GM23338 (cell line): ENCODE data around the gene GNMT. TPM values are rescaled to one million over a fixed set of nuclear protein-coding genes. Genes with fewer than 3 reads are reported as not detected.

Experiments
- ATAC-seq: fragments of 200-7000 bp; cut with Tn5 transposase; 3 replicates; pipeline ENCODE4 v1.9.1; 2020
- DNase-seq: peaks from one replicate; pipeline ENCODE4 v3.0.0-alpha.2; 2015; ENCODE audit warnings: low spot score
- H2AFZ ChIP-seq: fragments of 200-600 bp; sonication (generic); 2 replicates; pipeline ENCODE4 v1.8.0; 2016; ENCODE audit warnings: antibody characterized with exemption, mild to moderate bottlenecking, moderate library complexity
- H3F3A ChIP-seq: fragments of 200-600 bp; sonication (generic); replicated peaks from 2 replicates; pipeline ENCODE4 v1.8.0; 2017; ENCODE audit warnings: antibody characterized with exemption, mixed run types, low read depth
- H3K27ac ChIP-seq: fragments of 200-600 bp; sonication (generic); 2 replicates; pipeline ENCODE4 v1.6.1; 2016; ENCODE audit warnings: low read depth
- H3K27me3 ChIP-seq: fragments of 200-600 bp; sonication (generic); 2 replicates; pipeline ENCODE4 v1.8.0; 2016; ENCODE audit warnings: mild to moderate bottlenecking, mixed run types, moderate library complexity; ENCODE audit not compliant: insufficient read depth
- H3K36me3 ChIP-seq: fragments of 200-600 bp; sonication (generic); 2 replicates; pipeline ENCODE4 v1.8.0; 2016; ENCODE audit warnings: mild to moderate bottlenecking; ENCODE audit not compliant: insufficient read depth
- H3K4me1 ChIP-seq: fragments of 200-600 bp; sonication (generic); 2 replicates; pipeline ENCODE4 v1.8.0; 2016; ENCODE audit warnings: mild to moderate bottlenecking, moderate library complexity; ENCODE audit not compliant: insufficient read depth
- H3K4me2 ChIP-seq: fragments of 200-600 bp; sonication (generic); 2 replicates; pipeline ENCODE4 v1.7.1; 2017; ENCODE audit warnings: mixed run types
- H3K4me3 ChIP-seq: fragments of 200-600 bp; sonication (generic); 2 replicates; pipeline ENCODE4 v1.6.1; 2016; ENCODE audit warnings: mixed run types
- H3K79me2 ChIP-seq: fragments of 200-600 bp; sonication (generic); replicated peaks from 2 replicates; pipeline ENCODE4 v1.8.0; 2017; ENCODE audit warnings: mild to moderate bottlenecking; ENCODE audit not compliant: insufficient read depth
- H3K9me2 ChIP-seq: fragments of 200-600 bp; sonication (generic); 2 replicates; pipeline ENCODE4 v1.8.0; 2017; ENCODE audit not compliant: insufficient read depth
- H4K20me1 ChIP-seq: fragments of 200-600 bp; sonication (generic); replicated peaks from 2 replicates; pipeline ENCODE4 v1.8.0; 2017; ENCODE audit warnings: mild to moderate bottlenecking; ENCODE audit not compliant: insufficient read depth
- H3K27ac Mint-ChIP-seq: 2 replicates; pipeline ENCODE4 v1.8.0; 2020; ENCODE audit warnings: inconsistent platforms, mild to moderate bottlenecking, moderate library complexity, mixed read lengths
- H3K27me3 Mint-ChIP-seq: 3 replicates; pipeline ENCODE4 v1.8.0; 2022; ENCODE audit warnings: low read depth, mild to moderate bottlenecking, moderate library complexity, mixed read lengths, inconsistent platforms; ENCODE audit not compliant: insufficient read depth, poor library complexity
- H3K36me3 Mint-ChIP-seq: 3 replicates; pipeline ENCODE4 v1.8.0; 2021; ENCODE audit warnings: low read depth, mild to moderate bottlenecking, inconsistent platforms, moderate library complexity, mixed read lengths
- H3K4me1 Mint-ChIP-seq: 3 replicates; pipeline ENCODE4 v1.8.0; 2020; ENCODE audit warnings: mild to moderate bottlenecking, inconsistent platforms, mixed read lengths
- H3K4me3 Mint-ChIP-seq: 3 replicates; pipeline ENCODE4 v1.8.0; 2021; ENCODE audit warnings: moderate library complexity, mild to moderate bottlenecking, inconsistent platforms, mixed read lengths
- H3K9me3 Mint-ChIP-seq: 3 replicates; pipeline ENCODE4 v1.8.0; 2020; ENCODE audit warnings: moderate library complexity, mild to moderate bottlenecking, inconsistent platforms, mixed read lengths
- CREB1 ChIP-seq: fragments of 250-450 bp; sonication (Bioruptor Pico); IDR thresholded peaks from 2 replicates; pipeline ENCODE4 v1.5.0; 2020; ENCODE audit warnings: low read depth, mild to moderate bottlenecking, moderate library complexity
- CTCF ChIP-seq, 2 experiments: fragments of 200-600 bp in 1 of 2; sonication (generic) in 1 of 2; conservative IDR thresholded peaks; 2 replicates each; pipeline versions ENCODE4 v1.5.1 to v1.6.1; 2016 to 2017; ENCODE audit warnings: antibody characterized with exemption in 2 of 2, low read depth in 2 of 2, mild to moderate bottlenecking in 2 of 2, moderate library complexity in 1 of 2
- EZH2 ChIP-seq: fragments of 200-600 bp; sonication (generic); IDR thresholded peaks from one replicate; pipeline ENCODE4 v1.8.0; 2017; ENCODE audit warnings: antibody characterized with exemption, mild to moderate bottlenecking, low read depth; ENCODE audit not compliant: unreplicated experiment
- NANOG ChIP-seq: IDR thresholded peaks from 2 replicates; pipeline ENCODE4 v1.6.1; 2016; ENCODE audit warnings: antibody characterized with exemption, borderline replicate concordance
- STAT1 ChIP-seq: IDR thresholded peaks from one replicate; pipeline ENCODE4 v1.6.1; 2016; ENCODE audit warnings: antibody characterized with exemption; ENCODE audit not compliant: unreplicated experiment
- ZNF462 ChIP-seq: fragments of 250-450 bp; sonication (Bioruptor Pico); IDR thresholded peaks from 2 replicates; pipeline ENCODE4 v1.5.0; 2020; ENCODE audit warnings: mild to moderate bottlenecking, moderate library complexity
- polyA plus RNA-seq: library from polyadenylated mRNA; unstranded; fragments of >200 nt; fragmentation: Nextera tagmentation; extraction: Ambion mirVana; gene quantifications from 2 replicates; pipeline ENCODE4 v1.2.1, GENCODE V29; 2016
- total RNA-seq: library from RNA; depleted of rRNA; stranded (reverse); fragments of >200 nt; shearing (Covaris generic); gene quantifications from 2 replicates; pipeline ENCODE4 v1.2.3, GENCODE V29; 2014

Gene GNMT
- total and polyA plus RNA-seq, 2 experiments from 2014 or later, result 0.52 TPM; not detected in 1

- peaks cover 30% of the 10 kb centered on the region for H3K27me3 Mint-ChIP-seq
- H3K4me3 ChIP-seq, result no peak overlapping the region
- H3K4me2 ChIP-seq, result no peak overlapping the region
- no peak overlapping the region for H3K27ac ChIP-seq
- peak; percentile 67 for ATAC-seq
- no peaks in the 10 kb centered on the region for H3K9me3 Mint-ChIP-seq
- no peak overlapping the region for H3K27ac Mint-ChIP-seq
- H3K4me1 Mint-ChIP-seq, result peaks cover 10% of the 10 kb centered on the region; the same call in 2 of the 3 replicates
- H3K9me2 ChIP-seq, result no peaks in the 10 kb centered on the region
- no peaks in the 10 kb centered on the region; the same call in 1 of the 2 replicates for H3K36me3 ChIP-seq
- TF ChIP-seq CTCF (conservative IDR thresholded peaks at IDR 0.05; ENCODE audit: low read depth in 2 of 2), result peak; percentile 52 to 79
- no peak for TF ChIP-seq STAT1
- H2AFZ ChIP-seq, result no peak overlapping the region
- H3K4me3 Mint-ChIP-seq, result no peak overlapping the region
- peaks cover 3% of the 10 kb centered on the region; the same call in 2 of the 3 replicates for H3K36me3 Mint-ChIP-seq
- H3K4me1 ChIP-seq, result peaks cover 7% of the 10 kb centered on the region; the same call in 1 of the 2 replicates
- DNase-seq, result peak; percentile 96
- peaks cover 17% of the 10 kb centered on the region; the same call in 1 of the 2 replicates for H3F3A ChIP-seq
- no peaks in the 10 kb centered on the region for H4K20me1 ChIP-seq
- peaks cover 21% of the 10 kb centered on the region for H3K27me3 ChIP-seq
- no peaks in the 10 kb centered on the region for H3K79me2 ChIP-seq
Observed at GRCh38 chr6:42963855-42964605, 3.5 kb downstream of the GNMT start.

GRCh38 chr6:42966571-42966970 is 6.0 kb downstream of the GNMT start:
- Mint-ChIP-seq H3K27me3 (peaks cover 14% of the 10 kb centered on the region), H3K9me3 (no peaks in the 10 kb centered on the region), H3K4me3 (no peak overlapping the region), H3K36me3 (peaks cover 3% of the 10 kb centered on the region; the same call in 2 of the 3 replicates), H3K27ac (no peak overlapping the region), H3K4me1 (peaks cover 8% of the 10 kb centered on the region; the same call in 2 of the 3 replicates)
- ATAC-seq (no peak), DNase-seq (no peak)
- H3K9me2 ChIP-seq, result no peaks in the 10 kb centered on the region
- no peaks in the 10 kb centered on the region; the same call in 1 of the 2 replicates for H3K36me3 ChIP-seq
- no peak overlapping the region for H2AFZ ChIP-seq
- H3K27me3 ChIP-seq, result peaks cover 3% of the 10 kb centered on the region; the same call in 1 of the 2 replicates
- TF ChIP-seq ZNF462 (no peak), CREB1 (CRISPR knock-in tag) (no peak), EZH2 (no peak), NANOG (no peak)
- H3F3A ChIP-seq, result peaks cover 6% of the 10 kb centered on the region; the same call in 1 of the 2 replicates
- H3K79me2 ChIP-seq, result no peaks in the 10 kb centered on the region
- H3K4me2 ChIP-seq, result no peak overlapping the region
- no peak overlapping the region for H3K4me3 ChIP-seq
- H3K4me1 ChIP-seq, result no peaks in the 10 kb centered on the region
- no peak overlapping the region for H3K27ac ChIP-seq
- H4K20me1 ChIP-seq, result no peaks in the 10 kb centered on the region
